ENCODE results near the gene KIR2DL1.
"Not testable (repeated sequence)": the region's sequence is repeated elsewhere in the genome, so short reads cannot be mapped to it uniquely, and the experiment has no call there.

KIR2DL1 gene

GRCh38 chr19:54788154-54788553 lies 18.6 kb downstream of the KIR2DL1 start:
- H3K4me3 ChIP-seq (ENCODE audit: insufficient read length, low read depth); H3K4me1 ChIP-seq (ENCODE audit: insufficient read depth, insufficient read length); H3K9ac ChIP-seq (ENCODE audit: insufficient read length, low read depth); H3K36me3 ChIP-seq (ENCODE audit: insufficient read depth, insufficient read length, low read length); H3K9me3 ChIP-seq (ENCODE audit: insufficient read depth, low read length); DNase-seq (ENCODE audit: low read depth, low spot score): not testable (repeated sequence)
- peaks cover 27% of the 10 kb centered on the region for H3K27me3 ChIP-seq (ENCODE audit: insufficient read depth, insufficient read length)

GRCh38 chr19:54790711-54791110 lies 21.1 kb downstream of the KIR2DL1 start:
- H3K27me3 ChIP-seq (ENCODE audit: insufficient read depth, insufficient read length), result peaks cover 30% of the 10 kb centered on the region
- H3K4me3 ChIP-seq (ENCODE audit: insufficient read length, low read depth), result no peak overlapping the region
- no peaks in the 10 kb centered on the region for H3K36me3 ChIP-seq (ENCODE audit: insufficient read depth, insufficient read length, low read length)
- no peaks in the 10 kb centered on the region for H3K4me1 ChIP-seq (ENCODE audit: insufficient read depth, insufficient read length)
- H3K9ac ChIP-seq (ENCODE audit: insufficient read length, low read depth), result no peak overlapping the region
- TF ChIP-seq YY1 (IDR thresholded peaks at IDR 0.05; ENCODE audit: insufficient read depth, insufficient read length) (no peak), SUZ12 (IDR thresholded peaks at IDR 0.05; ENCODE audit: extremely low read depth, insufficient read depth, insufficient read length) (no peak), ZNF274 (IDR thresholded peaks at IDR 0.05; ENCODE audit: low read depth, low read length) (no peak)
- no peaks in the 10 kb centered on the region for H3K9me3 ChIP-seq (ENCODE audit: insufficient read depth, low read length)
- DNase-seq (ENCODE audit: low read depth, low spot score), result no peak

GRCh38 chr19:54791476-54791875 lies 21.9 kb downstream of the KIR2DL1 start:
- Histone ChIP-seq H3K9me3 (ENCODE audit: insufficient read depth, low read length) (no peaks in the 10 kb centered on the region), H3K36me3 (ENCODE audit: insufficient read depth, insufficient read length, low read length) (no peaks in the 10 kb centered on the region), H3K9ac (ENCODE audit: insufficient read length, low read depth) (no peak overlapping the region), H3K4me1 (ENCODE audit: insufficient read depth, insufficient read length) (no peaks in the 10 kb centered on the region), H3K4me3 (ENCODE audit: insufficient read length, low read depth) (no peak overlapping the region), H3K27me3 (ENCODE audit: insufficient read depth, insufficient read length) (peaks cover 30% of the 10 kb centered on the region)
- DNase-seq (ENCODE audit: low read depth, low spot score), result no peak
- TF ChIP-seq SUZ12 (IDR thresholded peaks at IDR 0.05; ENCODE audit: extremely low read depth, insufficient read depth, insufficient read length) (no peak), YY1 (IDR thresholded peaks at IDR 0.05; ENCODE audit: insufficient read depth, insufficient read length) (no peak), ZNF274 (IDR thresholded peaks at IDR 0.05; ENCODE audit: low read depth, low read length) (no peak)

GRCh38 chr19:54792814-54793213 lies 23.2 kb downstream of the KIR2DL1 start:
- no peak for DNase-seq (ENCODE audit: low read depth, low spot score)
- no peak for TF ChIP-seq YY1 (IDR thresholded peaks at IDR 0.05; ENCODE audit: insufficient read depth, insufficient read length)
- TF ChIP-seq ZNF274 (IDR thresholded peaks at IDR 0.05; ENCODE audit: low read depth, low read length), result no peak
- TF ChIP-seq SUZ12 (IDR thresholded peaks at IDR 0.05; ENCODE audit: extremely low read depth, insufficient read depth, insufficient read length), result no peak
- no peaks in the 10 kb centered on the region for H3K9me3 ChIP-seq (ENCODE audit: insufficient read depth, low read length)

GRCh38 chr19:54795758-54796157 lies 26.2 kb downstream of the KIR2DL1 start:
- no peaks in the 10 kb centered on the region for H3K36me3 ChIP-seq (ENCODE audit: insufficient read depth, insufficient read length, low read length)
- H3K4me3 ChIP-seq (ENCODE audit: insufficient read length, low read depth), result no peak overlapping the region
- no peak for DNase-seq (ENCODE audit: low read depth, low spot score)
- no peak overlapping the region for H3K9ac ChIP-seq (ENCODE audit: insufficient read length, low read depth)
- TF ChIP-seq ZNF274 (IDR thresholded peaks at IDR 0.05; ENCODE audit: low read depth, low read length), result no peak
- TF ChIP-seq SUZ12 (IDR thresholded peaks at IDR 0.05; ENCODE audit: extremely low read depth, insufficient read depth, insufficient read length), result no peak
- TF ChIP-seq YY1 (IDR thresholded peaks at IDR 0.05; ENCODE audit: insufficient read depth, insufficient read length), result no peak
- H3K4me1 ChIP-seq (ENCODE audit: insufficient read depth, insufficient read length), result no peaks in the 10 kb centered on the region
- no peaks in the 10 kb centered on the region for H3K9me3 ChIP-seq (ENCODE audit: insufficient read depth, low read length)
- peaks cover 29% of the 10 kb centered on the region for H3K27me3 ChIP-seq (ENCODE audit: insufficient read depth, insufficient read length)

More at GRCh38 chr19:54792814-54793213, 23.2 kb downstream of the KIR2DL1 start:
- Histone ChIP-seq H3K4me3 (ENCODE audit: insufficient read length, low read depth) (no peak overlapping the region), H3K36me3 (ENCODE audit: insufficient read depth, insufficient read length, low read length) (no peaks in the 10 kb centered on the region), H3K27me3 (ENCODE audit: insufficient read depth, insufficient read length) (peaks cover 39% of the 10 kb centered on the region), H3K9ac (ENCODE audit: insufficient read length, low read depth) (no peak overlapping the region), H3K4me1 (ENCODE audit: insufficient read depth, insufficient read length) (no peaks in the 10 kb centered on the region)

GRCh38 chr19:54803410-54803809 lies 33.8 kb downstream of the KIR2DL1 start, which contains the start of gene KIR2DL4:
KIR2DL4 (plus strand) TSS chr19:54803610; CDS start chr19:54803652, 42 bp downstream.
- DNase-seq (ENCODE audit: low read depth, low spot score), result no peak
- TF ChIP-seq SUZ12 (IDR thresholded peaks at IDR 0.05; ENCODE audit: extremely low read depth, insufficient read depth, insufficient read length) (no peak), ZNF274 (IDR thresholded peaks at IDR 0.05; ENCODE audit: low read depth, low read length) (no peak), YY1 (IDR thresholded peaks at IDR 0.05; ENCODE audit: insufficient read depth, insufficient read length) (no peak)
- H3K9me3 ChIP-seq (ENCODE audit: insufficient read depth, low read length), result no peaks in the 10 kb centered on the region

GRCh38 chr19:54804101-54804500 lies 34.5 kb downstream of the KIR2DL1 start:
- no peaks in the 10 kb centered on the region for H3K4me1 ChIP-seq (ENCODE audit: insufficient read depth, insufficient read length)
- no peaks in the 10 kb centered on the region for H3K36me3 ChIP-seq (ENCODE audit: insufficient read depth, insufficient read length, low read length)
- H3K27me3 ChIP-seq (ENCODE audit: insufficient read depth, insufficient read length), result peaks cover 8% of the 10 kb centered on the region
- no peak for DNase-seq (ENCODE audit: low read depth, low spot score)
- no peak for TF ChIP-seq YY1 (IDR thresholded peaks at IDR 0.05; ENCODE audit: insufficient read depth, insufficient read length)
- TF ChIP-seq ZNF274 (IDR thresholded peaks at IDR 0.05; ENCODE audit: low read depth, low read length), result no peak
- TF ChIP-seq SUZ12 (IDR thresholded peaks at IDR 0.05; ENCODE audit: extremely low read depth, insufficient read depth, insufficient read length), result no peak
- no peaks in the 10 kb centered on the region for H3K9me3 ChIP-seq (ENCODE audit: insufficient read depth, low read length)
- no peak overlapping the region for H3K4me3 ChIP-seq (ENCODE audit: insufficient read length, low read depth)
- no peak overlapping the region for H3K9ac ChIP-seq (ENCODE audit: insufficient read length, low read depth)

More at GRCh38 chr19:54803410-54803809, 33.8 kb downstream of the KIR2DL1 start, which contains the start of gene KIR2DL4:
- H3K36me3 ChIP-seq (ENCODE audit: insufficient read depth, insufficient read length, low read length), result no peaks in the 10 kb centered on the region
- H3K27me3 ChIP-seq (ENCODE audit: insufficient read depth, insufficient read length), result peaks cover 10% of the 10 kb centered on the region
- H3K4me1 ChIP-seq (ENCODE audit: insufficient read depth, insufficient read length), result no peaks in the 10 kb centered on the region
- no peak within 1 kb of the TSS for H3K9ac ChIP-seq (ENCODE audit: insufficient read length, low read depth)
- no peak within 1 kb of the TSS for H3K4me3 ChIP-seq (ENCODE audit: insufficient read length, low read depth)

GRCh38 chr19:54804571-54804970 lies 35.0 kb downstream of the KIR2DL1 start:
- no peaks in the 10 kb centered on the region for H3K9me3 ChIP-seq (ENCODE audit: insufficient read depth, low read length)
- no peak for TF ChIP-seq ZNF274 (IDR thresholded peaks at IDR 0.05; ENCODE audit: low read depth, low read length)
- TF ChIP-seq SUZ12 (IDR thresholded peaks at IDR 0.05; ENCODE audit: extremely low read depth, insufficient read depth, insufficient read length), result no peak
- no peak for TF ChIP-seq YY1 (IDR thresholded peaks at IDR 0.05; ENCODE audit: insufficient read depth, insufficient read length)
- H3K4me1 ChIP-seq (ENCODE audit: insufficient read depth, insufficient read length), result no peaks in the 10 kb centered on the region
- H3K27me3 ChIP-seq (ENCODE audit: insufficient read depth, insufficient read length), result peaks cover 8% of the 10 kb centered on the region
- no peak overlapping the region for H3K9ac ChIP-seq (ENCODE audit: insufficient read length, low read depth)
- no peak overlapping the region for H3K4me3 ChIP-seq (ENCODE audit: insufficient read length, low read depth)
- DNase-seq (ENCODE audit: low read depth, low spot score), result no peak
- no peaks in the 10 kb centered on the region for H3K36me3 ChIP-seq (ENCODE audit: insufficient read depth, insufficient read length, low read length)

Measured in NT2/D1 (cell line).